SK-N-SH (cell line): Measurements from ENCODE around the gene MB. TPM values are rescaled to one million over a fixed set of nuclear protein-coding genes. Genes with fewer than 3 reads are reported as not detected.

Experiments used
- CTCF ChIA-PET: fragments of 300-600, 350-600 bp; formaldehyde crosslinking; extraction: SDS; loops from one replicate; lab custom pipeline; 2021; lab: Yijun Ruan, JAX
- POLR2A ChIA-PET: fragments of 350-600 bp; sonication (Branson Sonifier 250); formaldehyde crosslinking; extraction: SDS; loops from one replicate; lab custom pipeline; 2020; ENCODE audit warnings: antibody characterized with exemption, inconsistent platforms; lab: Yijun Ruan, JAX
- DNase-seq: peaks from one replicate; pipeline ENCODE4 v3.0.0; 2012
- H2AFZ ChIP-seq: fragments of 200-600 bp; sonication (generic); 2 replicates; pipeline ENCODE4 v1.8.1; 2016; ENCODE audit warnings: antibody characterized with exemption, mild to moderate bottlenecking, low read depth
- H3F3A ChIP-seq: fragments of 200-600 bp; sonication (generic); replicated peaks from 2 replicates; pipeline ENCODE3; 2016; ENCODE audit warnings: antibody characterized with exemption, mild to moderate bottlenecking; ENCODE audit not compliant: insufficient read depth
- H3K27ac ChIP-seq, 2 experiments: fragments of 200-500 bp in 1 of 2; fragments of 200-600 bp in 1 of 2; sonication (Bioruptor generic) in 1 of 2; sonication (generic), shearing (Covaris generic) in 1 of 2; 2 replicates each; pipeline versions ENCODE4 v1.5.1 to v1.6.1; 2014 to 2016; ENCODE audit warnings: low read depth in 2 of 2, inconsistent platforms in 1 of 2, low read length in 1 of 2, mild to moderate bottlenecking in 1 of 2, mixed read lengths in 1 of 2
- H3K27me3 ChIP-seq: fragments of 200-600 bp; sonication (generic), shearing (Covaris generic); 2 replicates; pipeline ENCODE4 v1.6.1; 2016; ENCODE audit warnings: mixed run types; ENCODE audit not compliant: insufficient read depth
- H3K36me3 ChIP-seq, 2 experiments: fragments of 200-500 bp in 1 of 2; fragments of 200-600 bp in 1 of 2; sonication (Bioruptor generic) in 1 of 2; sonication (generic) in 1 of 2; replicated peaks in 1 of 2; 2 replicates each; pipeline versions ENCODE3 to v1.5.1; 2014 to 2016; ENCODE audit warnings: low read length in 1 of 2, mild to moderate bottlenecking in 1 of 2; ENCODE audit not compliant: insufficient read depth in 2 of 2, control insufficient read depth in 1 of 2
- H3K4me1 ChIP-seq, 2 experiments: fragments of 200-500 bp in 1 of 2; fragments of 200-600 bp in 1 of 2; sonication (Bioruptor generic) in 1 of 2; sonication (generic), shearing (Covaris generic) in 1 of 2; 2 replicates each; pipeline versions ENCODE4 v1.5.1 to v1.6.1; 2014 to 2016; ENCODE audit warnings: low read depth in 1 of 2, low read length in 1 of 2, mixed run types in 1 of 2; ENCODE audit not compliant: insufficient read depth in 2 of 2, control insufficient read depth in 1 of 2
- H3K4me2 ChIP-seq: fragments of 200-600 bp; sonication (generic), shearing (Covaris generic); 2 replicates; pipeline ENCODE4 v1.6.1; 2017; ENCODE audit warnings: mixed run types
- H3K4me3 ChIP-seq, 2 experiments: fragments of 200-500 bp in 1 of 2; fragments of 200-600 bp in 1 of 2; sonication (Bioruptor generic) in 1 of 2; sonication (generic), shearing (Covaris generic) in 1 of 2; 2 replicates each; pipeline versions ENCODE4 v1.5.1 to v1.8.1; 2014 to 2016; ENCODE audit warnings: low read depth in 2 of 2, inconsistent platforms in 1 of 2, low read length in 1 of 2, mild to moderate bottlenecking in 1 of 2, mixed read lengths in 1 of 2, moderate library complexity in 1 of 2
- H3K79me2 ChIP-seq: fragments of 200-600 bp; sonication (generic); 2 replicates; pipeline ENCODE4 v1.8.1; 2017; ENCODE audit warnings: mild to moderate bottlenecking; ENCODE audit not compliant: insufficient read depth
- H3K9ac ChIP-seq: fragments of 200-600 bp; sonication (generic); 2 replicates; pipeline ENCODE4 v1.6.1; 2017; ENCODE audit warnings: mixed run types
- H3K9me2 ChIP-seq: fragments of 200-600 bp; sonication (generic); 2 replicates; pipeline ENCODE4 v1.6.1; 2017; ENCODE audit warnings: mixed run types
- H3K9me3 ChIP-seq: fragments of 200-600 bp; sonication (generic); 2 replicates; pipeline ENCODE4 v1.6.1; 2017; ENCODE audit warnings: mixed run types, mild to moderate bottlenecking, moderate library complexity
- H4K20me1 ChIP-seq: fragments of 200-600 bp; sonication (generic); 2 replicates; pipeline ENCODE4 v1.6.1; 2017; ENCODE audit warnings: mild to moderate bottlenecking, mixed run types; ENCODE audit not compliant: insufficient read depth
- EP300 ChIP-seq, 2 experiments: IDR thresholded peaks; 2 replicates each; pipeline versions ENCODE4 v1.4.0 to v1.6.1; 2012; ENCODE audit warnings: borderline replicate concordance in 1 of 2, low read depth in 1 of 2, low read length in 1 of 2
- FOSL2 ChIP-seq: IDR thresholded peaks from 2 replicates; pipeline ENCODE4 v1.4.0; 2012; ENCODE audit warnings: low read depth, mild to moderate bottlenecking, moderate library complexity, borderline replicate concordance
- JUND ChIP-seq: IDR thresholded peaks from 2 replicates; pipeline ENCODE4 v1.4.0; 2012
- MEF2A ChIP-seq: IDR thresholded peaks from 2 replicates; pipeline ENCODE4 v1.4.0; 2012; ENCODE audit warnings: low read depth, borderline replicate concordance
- NFIC ChIP-seq: IDR thresholded peaks from 2 replicates; pipeline ENCODE4 v1.4.0; 2012; ENCODE audit warnings: borderline replicate concordance
- POLR2AphosphoS5 ChIP-seq: IDR thresholded peaks from 2 replicates; pipeline ENCODE4 v1.6.1; 2012; ENCODE audit warnings: low read depth, low read length
- RCOR1 ChIP-seq: fragments of 150-350 bp; IDR thresholded peaks from 2 replicates; pipeline ENCODE4 v1.6.1; 2017; ENCODE audit warnings: antibody characterized with exemption, low read length
- SMC3 ChIP-seq: IDR thresholded peaks from 2 replicates; pipeline ENCODE4 v1.6.1; 2012; ENCODE audit warnings: low read depth, low read length, improper control_type of control experiment
- TCF12 ChIP-seq: IDR thresholded peaks from 2 replicates; pipeline ENCODE4 v1.4.0; 2012
- TEAD4 ChIP-seq: IDR thresholded peaks from 2 replicates; pipeline ENCODE4 v1.4.0; 2012; ENCODE audit warnings: mild to moderate bottlenecking, borderline replicate concordance; ENCODE audit not compliant: insufficient read depth
- YY1 ChIP-seq: IDR thresholded peaks from 2 replicates; pipeline ENCODE4 v1.4.0; 2012; ENCODE audit warnings: low read depth, mild to moderate bottlenecking
- WGBS: methylation state at CpG from one replicate; pipeline ENCODE4 v1.1.6; 2017; ENCODE audit warnings: low lambda C conversion rate; 5-methylcytosine and 5-hydroxymethylcytosine counted together
- polyA plus RNA-seq, 3 experiments: library from polyadenylated mRNA; depleted of rRNA; stranded (reverse); fragments of >200 nt; gene quantifications; 2 replicates each; pipeline ENCODE4 v1.2.3, GENCODE V29; 2012
- TF ChIP-seq, protein P1 (sequence below): fragments of 150-350 bp; IDR thresholded peaks from 2 replicates; pipeline ENCODE4 v1.6.1; 2016; ENCODE audit warnings: mild to moderate bottlenecking, low read depth, low read length
- TF ChIP-seq, protein P2 (sequence below): IDR thresholded peaks from 2 replicates; pipeline ENCODE4 v1.6.1; 2012; ENCODE audit warnings: mild to moderate bottlenecking, low read depth, low read length, moderate library complexity
- TF ChIP-seq, protein P3 (sequence below): IDR thresholded peaks from 2 replicates; pipeline ENCODE4; 2012
- TF ChIP-seq, protein P4 (sequence below): IDR thresholded peaks from 2 replicates; pipeline ENCODE4 v1.4.0; 2012; ENCODE audit warnings: low read depth

MB gene
- polyA plus RNA-seq, 1 of the 3 experiments (the other 2 are of a cell fraction), result 0.95 TPM

DNA sequence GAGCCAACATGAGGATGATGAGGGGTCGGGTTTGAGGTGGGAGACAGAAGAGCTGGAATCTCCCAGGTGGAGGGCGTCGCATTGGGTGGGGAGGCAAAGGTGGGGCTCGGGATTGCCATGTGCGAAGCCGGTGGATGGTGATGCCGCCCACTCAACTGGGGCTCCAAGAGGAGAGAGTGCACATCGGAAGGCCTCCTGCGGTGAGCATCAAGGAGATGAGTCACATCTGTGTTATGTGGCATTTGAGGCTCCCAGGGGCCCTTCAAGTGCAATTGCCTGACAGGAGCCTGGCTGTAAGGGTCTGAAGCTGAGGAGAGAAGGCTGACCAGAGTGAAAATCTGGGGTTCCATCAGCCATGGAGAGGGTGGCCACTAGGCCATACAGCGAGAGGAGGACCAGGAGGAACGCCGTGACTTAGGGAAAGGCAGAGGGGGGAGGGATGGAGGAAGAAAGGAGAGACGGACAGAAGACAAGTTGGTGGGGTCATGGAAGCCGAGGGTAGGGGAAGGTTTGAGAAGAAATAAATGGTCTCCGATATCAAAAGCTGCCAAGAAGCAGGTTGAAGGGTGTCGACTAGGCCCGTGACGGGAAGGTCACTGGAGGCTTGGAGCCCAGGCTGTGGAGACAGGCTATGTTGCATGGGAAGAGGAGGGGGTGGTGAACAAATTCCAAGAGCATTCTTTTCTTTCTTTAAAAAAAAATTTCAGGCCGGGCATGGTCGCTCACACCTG, 55.2 kb downstream of the MB start:
- H3K9ac ChIP-seq, result no peak overlapping the region
- H3K27ac ChIP-seq, result no peak overlapping the region
- H3K4me3 ChIP-seq, result no peak overlapping the region
- no peak for DNase-seq
- 70% methylated on average over 20 of the region's 20 CpGs for WGBS
- CTCF ChIA-PET, result interaction anchor here (1.0 kb wide), 1 partner anchor 9 kb away, joined by 3 read pairs; no protein-coding TSS in a partner anchor
- POLR2A ChIA-PET, result no interaction called here
- no peaks in the 10 kb centered on the region for H3K79me2 ChIP-seq
- TF ChIP-seq, protein P1, sequence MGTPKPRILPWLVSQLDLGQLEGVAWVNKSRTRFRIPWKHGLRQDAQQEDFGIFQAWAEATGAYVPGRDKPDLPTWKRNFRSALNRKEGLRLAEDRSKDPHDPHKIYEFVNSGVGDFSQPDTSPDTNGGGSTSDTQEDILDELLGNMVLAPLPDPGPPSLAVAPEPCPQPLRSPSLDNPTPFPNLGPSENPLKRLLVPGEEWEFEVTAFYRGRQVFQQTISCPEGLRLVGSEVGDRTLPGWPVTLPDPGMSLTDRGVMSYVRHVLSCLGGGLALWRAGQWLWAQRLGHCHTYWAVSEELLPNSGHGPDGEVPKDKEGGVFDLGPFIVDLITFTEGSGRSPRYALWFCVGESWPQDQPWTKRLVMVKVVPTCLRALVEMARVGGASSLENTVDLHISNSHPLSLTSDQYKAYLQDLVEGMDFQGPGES, result no peak
- TF ChIP-seq NFIC, result 0 out of 2 replicates have a peak, but pooled peaks have one; percentile 15
- peak; percentile 63; the same call in 1 of the 2 replicates for TF ChIP-seq TEAD4
- TF ChIP-seq TCF12, result peak; percentile 55
- no peak for TF ChIP-seq SMC3
- TF ChIP-seq, protein P2, sequence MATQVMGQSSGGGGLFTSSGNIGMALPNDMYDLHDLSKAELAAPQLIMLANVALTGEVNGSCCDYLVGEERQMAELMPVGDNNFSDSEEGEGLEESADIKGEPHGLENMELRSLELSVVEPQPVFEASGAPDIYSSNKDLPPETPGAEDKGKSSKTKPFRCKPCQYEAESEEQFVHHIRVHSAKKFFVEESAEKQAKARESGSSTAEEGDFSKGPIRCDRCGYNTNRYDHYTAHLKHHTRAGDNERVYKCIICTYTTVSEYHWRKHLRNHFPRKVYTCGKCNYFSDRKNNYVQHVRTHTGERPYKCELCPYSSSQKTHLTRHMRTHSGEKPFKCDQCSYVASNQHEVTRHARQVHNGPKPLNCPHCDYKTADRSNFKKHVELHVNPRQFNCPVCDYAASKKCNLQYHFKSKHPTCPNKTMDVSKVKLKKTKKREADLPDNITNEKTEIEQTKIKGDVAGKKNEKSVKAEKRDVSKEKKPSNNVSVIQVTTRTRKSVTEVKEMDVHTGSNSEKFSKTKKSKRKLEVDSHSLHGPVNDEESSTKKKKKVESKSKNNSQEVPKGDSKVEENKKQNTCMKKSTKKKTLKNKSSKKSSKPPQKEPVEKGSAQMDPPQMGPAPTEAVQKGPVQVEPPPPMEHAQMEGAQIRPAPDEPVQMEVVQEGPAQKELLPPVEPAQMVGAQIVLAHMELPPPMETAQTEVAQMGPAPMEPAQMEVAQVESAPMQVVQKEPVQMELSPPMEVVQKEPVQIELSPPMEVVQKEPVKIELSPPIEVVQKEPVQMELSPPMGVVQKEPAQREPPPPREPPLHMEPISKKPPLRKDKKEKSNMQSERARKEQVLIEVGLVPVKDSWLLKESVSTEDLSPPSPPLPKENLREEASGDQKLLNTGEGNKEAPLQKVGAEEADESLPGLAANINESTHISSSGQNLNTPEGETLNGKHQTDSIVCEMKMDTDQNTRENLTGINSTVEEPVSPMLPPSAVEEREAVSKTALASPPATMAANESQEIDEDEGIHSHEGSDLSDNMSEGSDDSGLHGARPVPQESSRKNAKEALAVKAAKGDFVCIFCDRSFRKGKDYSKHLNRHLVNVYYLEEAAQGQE, result 0 out of 2 replicates have a peak, but pooled peaks have one; percentile 19
- TF ChIP-seq JUND, result peak; percentile 85
- no peak for TF ChIP-seq POLR2AphosphoS5
- TF ChIP-seq, protein P3, sequence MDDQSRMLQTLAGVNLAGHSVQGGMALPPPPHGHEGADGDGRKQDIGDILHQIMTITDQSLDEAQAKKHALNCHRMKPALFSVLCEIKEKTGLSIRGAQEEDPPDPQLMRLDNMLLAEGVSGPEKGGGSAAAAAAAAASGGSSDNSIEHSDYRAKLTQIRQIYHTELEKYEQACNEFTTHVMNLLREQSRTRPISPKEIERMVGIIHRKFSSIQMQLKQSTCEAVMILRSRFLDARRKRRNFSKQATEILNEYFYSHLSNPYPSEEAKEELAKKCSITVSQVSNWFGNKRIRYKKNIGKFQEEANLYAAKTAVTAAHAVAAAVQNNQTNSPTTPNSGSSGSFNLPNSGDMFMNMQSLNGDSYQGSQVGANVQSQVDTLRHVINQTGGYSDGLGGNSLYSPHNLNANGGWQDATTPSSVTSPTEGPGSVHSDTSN, result peak; percentile 58
- TF ChIP-seq, protein P4, sequence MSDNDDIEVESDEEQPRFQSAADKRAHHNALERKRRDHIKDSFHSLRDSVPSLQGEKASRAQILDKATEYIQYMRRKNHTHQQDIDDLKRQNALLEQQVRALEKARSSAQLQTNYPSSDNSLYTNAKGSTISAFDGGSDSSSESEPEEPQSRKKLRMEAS, result peak; percentile 79
- peak; percentile 84 for TF ChIP-seq FOSL2
- TF ChIP-seq EP300 (IDR thresholded peaks at IDR 0.05; ENCODE audit: borderline replicate concordance in 1 of 2, low read depth in 1 of 2, low read length in 1 of 2), result 0 out of 4 replicates have a peak, but pooled peaks of 1 of the 2 experiments have one; percentile 41
- no peak for TF ChIP-seq MEF2A
- TF ChIP-seq YY1, result no peak
- no peak for TF ChIP-seq RCOR1
- TF ChIP-seq, all 33 proteins: peak for 9
- Histone ChIP-seq H2AFZ (no peak overlapping the region), H3K27me3 (no peaks in the 10 kb centered on the region), H3K36me3 (no peaks in the 10 kb centered on the region), H3K9me2 (no peaks in the 10 kb centered on the region), H3F3A (peaks cover 4% of the 10 kb centered on the region), H3K4me2 (peak overlapping the region; percentile 62), H3K4me1 (peaks cover 0 to 37% of the 10 kb centered on the region in 2 experiments; a peak in 2 of 4 replicates), H3K9me3 (no peaks in the 10 kb centered on the region), H4K20me1 (no peaks in the 10 kb centered on the region)
